ENCODE data around the gene WDR64.

The WDR64 gene

DNA sequence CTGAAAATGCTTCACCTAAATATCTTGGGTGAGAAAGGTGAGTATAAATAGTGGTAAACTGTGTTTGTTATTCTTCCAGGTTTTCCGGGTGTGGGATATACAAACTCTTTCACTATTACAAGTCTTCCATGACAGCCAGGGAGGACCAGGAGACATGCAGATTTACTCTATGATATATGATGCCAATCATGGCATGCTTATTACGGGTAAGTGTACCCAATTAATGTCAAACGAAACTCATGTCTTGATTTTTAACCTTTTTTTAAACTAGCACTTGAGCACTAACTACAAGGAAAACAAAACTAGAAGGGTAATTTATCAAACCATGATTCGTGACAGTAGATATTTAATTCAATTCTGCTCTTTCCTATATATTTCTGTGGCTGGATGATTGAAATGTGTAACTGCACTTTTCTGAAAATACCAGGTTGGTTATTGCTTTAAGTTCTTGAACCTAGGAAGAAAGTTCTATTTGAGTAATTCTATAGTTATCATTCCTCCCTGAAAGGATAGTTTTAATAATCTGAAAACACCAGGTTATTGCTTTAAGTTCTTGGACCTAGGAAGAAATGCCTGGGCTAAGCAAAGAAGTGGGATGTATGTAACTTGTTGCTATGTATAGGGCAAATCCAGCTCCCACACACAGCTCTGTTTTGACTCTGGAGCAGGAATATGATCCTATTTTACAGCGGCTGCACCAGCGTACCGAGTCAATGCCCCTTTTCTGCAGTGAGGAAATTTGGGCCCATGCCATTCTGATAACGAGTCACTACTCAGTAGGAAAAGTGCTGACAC is 86.4 kb downstream of the WDR64 start:
- DNase-seq (ENCODE audit: low read depth), result no peak
- no peak overlapping the region for H3K4me3 ChIP-seq (ENCODE audit: low read depth, low read length)
- TF ChIP-seq MYC (IDR thresholded peaks at IDR 0.05; ENCODE audit: low read depth, low read length), result no peak

DNA sequence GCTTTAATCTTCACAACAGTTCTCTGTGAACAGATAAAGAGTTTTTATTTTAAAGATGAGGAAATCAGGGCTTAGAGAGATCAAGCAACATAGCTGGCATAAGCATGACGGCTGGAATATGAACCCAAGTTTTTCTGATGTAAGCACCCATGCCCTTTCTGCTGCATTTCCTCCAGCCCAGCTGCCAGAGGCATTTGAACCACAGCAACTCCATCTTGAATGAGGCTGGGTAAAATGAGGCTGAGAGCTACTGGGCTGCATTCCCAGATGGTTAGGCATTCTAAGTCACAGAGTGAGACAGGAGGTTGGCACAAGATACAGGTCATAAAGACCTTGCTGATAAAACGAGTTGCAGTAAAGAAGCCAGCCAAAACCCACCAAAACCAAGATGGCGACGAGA is 90.0 kb downstream of the WDR64 start:
- no peak overlapping the region for H3K4me3 ChIP-seq (ENCODE audit: low read depth, low read length)
- TF ChIP-seq POLR2A (IDR thresholded peaks at IDR 0.05; ENCODE audit: extremely low read depth, insufficient read length) (no peak), MYC (IDR thresholded peaks at IDR 0.05; ENCODE audit: low read depth, low read length) (no peak)
- TF ChIP-seq, protein P1, sequence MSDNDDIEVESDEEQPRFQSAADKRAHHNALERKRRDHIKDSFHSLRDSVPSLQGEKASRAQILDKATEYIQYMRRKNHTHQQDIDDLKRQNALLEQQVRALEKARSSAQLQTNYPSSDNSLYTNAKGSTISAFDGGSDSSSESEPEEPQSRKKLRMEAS (IDR thresholded peaks at IDR 0.05; ENCODE audit: low read depth, low read length), result no peak
- TF ChIP-seq, protein P2, sequence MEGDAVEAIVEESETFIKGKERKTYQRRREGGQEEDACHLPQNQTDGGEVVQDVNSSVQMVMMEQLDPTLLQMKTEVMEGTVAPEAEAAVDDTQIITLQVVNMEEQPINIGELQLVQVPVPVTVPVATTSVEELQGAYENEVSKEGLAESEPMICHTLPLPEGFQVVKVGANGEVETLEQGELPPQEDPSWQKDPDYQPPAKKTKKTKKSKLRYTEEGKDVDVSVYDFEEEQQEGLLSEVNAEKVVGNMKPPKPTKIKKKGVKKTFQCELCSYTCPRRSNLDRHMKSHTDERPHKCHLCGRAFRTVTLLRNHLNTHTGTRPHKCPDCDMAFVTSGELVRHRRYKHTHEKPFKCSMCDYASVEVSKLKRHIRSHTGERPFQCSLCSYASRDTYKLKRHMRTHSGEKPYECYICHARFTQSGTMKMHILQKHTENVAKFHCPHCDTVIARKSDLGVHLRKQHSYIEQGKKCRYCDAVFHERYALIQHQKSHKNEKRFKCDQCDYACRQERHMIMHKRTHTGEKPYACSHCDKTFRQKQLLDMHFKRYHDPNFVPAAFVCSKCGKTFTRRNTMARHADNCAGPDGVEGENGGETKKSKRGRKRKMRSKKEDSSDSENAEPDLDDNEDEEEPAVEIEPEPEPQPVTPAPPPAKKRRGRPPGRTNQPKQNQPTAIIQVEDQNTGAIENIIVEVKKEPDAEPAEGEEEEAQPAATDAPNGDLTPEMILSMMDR (IDR thresholded peaks at IDR 0.05; ENCODE audit: low read depth, low read length), result no peak
- no peak for DNase-seq (ENCODE audit: low read depth)

DNA sequence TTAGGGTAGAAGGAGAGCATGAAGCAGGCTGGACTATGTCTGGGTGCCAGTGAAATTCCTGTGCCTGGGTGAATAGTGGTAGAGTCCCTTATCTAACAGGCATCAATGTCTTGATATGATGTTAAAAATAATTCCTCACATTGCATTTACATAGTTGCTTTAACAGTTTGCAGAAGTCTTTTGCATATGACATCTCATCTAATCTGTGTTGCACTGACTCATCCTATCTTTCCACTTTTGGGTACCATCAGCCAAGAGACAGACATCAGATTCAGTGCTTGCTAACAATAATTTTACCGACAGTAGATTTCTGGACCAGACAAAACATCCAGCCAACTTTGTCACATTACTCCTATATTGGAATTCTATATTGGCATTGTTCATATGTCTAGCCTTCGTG is 92.5 kb downstream of the WDR64 start:
- no peak for DNase-seq (ENCODE audit: low read depth)
- TF ChIP-seq, protein P1 (IDR thresholded peaks at IDR 0.05; ENCODE audit: low read depth, low read length), result no peak
- TF ChIP-seq POLR2A (IDR thresholded peaks at IDR 0.05; ENCODE audit: extremely low read depth, insufficient read length) (no peak), MYC (IDR thresholded peaks at IDR 0.05; ENCODE audit: low read depth, low read length) (no peak)
- TF ChIP-seq, protein P2 (IDR thresholded peaks at IDR 0.05; ENCODE audit: low read depth, low read length), result no peak
- H3K4me3 ChIP-seq (ENCODE audit: low read depth, low read length), result no peak overlapping the region

DNA sequence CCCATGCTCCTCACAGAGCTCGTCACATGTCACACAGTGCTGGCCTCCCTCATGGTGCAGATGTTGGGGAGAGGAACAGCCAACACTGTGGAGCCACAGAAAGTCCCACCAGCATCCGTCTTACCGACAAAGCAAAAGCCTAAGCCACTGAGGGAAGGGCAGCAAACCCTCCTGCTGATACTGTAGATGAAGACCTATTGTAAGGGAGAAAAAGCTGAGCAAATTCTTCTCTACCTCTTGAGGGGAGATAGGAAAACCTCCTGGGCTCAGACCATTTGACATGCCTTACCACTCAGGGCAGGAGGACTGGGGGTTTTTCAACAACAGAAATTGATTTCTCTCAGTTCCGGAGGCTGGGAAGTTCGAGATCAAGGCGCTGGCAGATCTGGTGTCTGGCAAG is 95.9 kb downstream of the WDR64 start:
- no peak overlapping the region for H3K4me3 ChIP-seq (ENCODE audit: low read depth, low read length)
- TF ChIP-seq, protein P1 (IDR thresholded peaks at IDR 0.05; ENCODE audit: low read depth, low read length), result no peak
- TF ChIP-seq, protein P2 (IDR thresholded peaks at IDR 0.05; ENCODE audit: low read depth, low read length), result no peak
- TF ChIP-seq POLR2A (IDR thresholded peaks at IDR 0.05; ENCODE audit: extremely low read depth, insufficient read length) (no peak), MYC (IDR thresholded peaks at IDR 0.05; ENCODE audit: low read depth, low read length) (no peak)
- DNase-seq (ENCODE audit: low read depth), result no peak

DNA sequence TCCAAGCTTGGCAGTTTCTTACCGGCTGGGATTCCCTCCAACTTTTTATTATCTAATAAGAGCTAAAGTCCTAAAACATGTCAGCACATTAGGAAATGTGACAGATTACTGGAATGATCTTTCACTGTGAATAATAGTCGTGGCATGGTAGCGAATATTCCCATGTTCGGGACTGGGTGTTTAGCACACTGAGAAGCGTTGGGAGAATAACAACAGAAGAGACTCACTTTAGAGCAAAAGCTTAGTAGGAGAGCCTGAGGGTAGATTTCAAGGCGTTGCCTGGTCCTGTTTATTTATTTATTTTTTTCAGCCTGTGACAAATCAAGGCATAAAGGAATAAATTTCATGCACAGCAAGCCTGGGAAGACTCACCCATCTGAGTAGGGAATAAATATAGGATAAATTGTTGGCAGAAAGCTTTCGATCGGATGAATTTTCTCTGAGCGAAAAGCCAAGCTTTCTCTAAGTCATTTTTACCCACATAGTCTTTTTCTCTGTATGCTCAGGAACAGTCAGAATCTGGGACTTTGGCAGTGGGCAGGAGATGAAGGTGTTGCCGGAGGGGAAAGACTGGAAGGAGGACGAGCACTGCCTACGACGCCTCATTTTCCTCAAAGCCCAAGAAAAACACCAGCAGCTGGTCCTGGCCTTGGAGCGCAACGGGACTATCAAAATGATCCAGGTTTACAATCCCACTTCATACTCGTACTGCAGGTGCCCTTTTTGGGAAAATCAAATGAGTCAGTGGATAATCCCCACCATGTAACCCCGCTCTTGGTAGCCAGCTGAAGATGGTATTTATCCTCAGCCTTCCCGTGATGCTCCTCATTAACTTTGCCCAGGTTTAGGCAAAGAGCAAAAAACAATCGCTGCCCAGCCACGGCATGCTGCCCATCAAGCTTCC is 97.2 kb downstream of the WDR64 start:
- TF ChIP-seq POLR2A (IDR thresholded peaks at IDR 0.05; ENCODE audit: extremely low read depth, insufficient read length) (no peak), MYC (IDR thresholded peaks at IDR 0.05; ENCODE audit: low read depth, low read length) (no peak)
- TF ChIP-seq, protein P2 (IDR thresholded peaks at IDR 0.05; ENCODE audit: low read depth, low read length), result no peak
- TF ChIP-seq, protein P1 (IDR thresholded peaks at IDR 0.05; ENCODE audit: low read depth, low read length), result no peak
- H3K4me3 ChIP-seq (ENCODE audit: low read depth, low read length), result no peak overlapping the region
- DNase-seq (ENCODE audit: low read depth), result no peak

Data from NB4 (cell line).